Measurements from ENCODE around the gene CALCA. TPM values are rescaled to one million over a fixed set of nuclear protein-coding genes. Genes with fewer than 3 reads are reported as not detected.

The CALCA gene
- total and polyA plus RNA-seq, 2 of the 8 experiments (the other 6 are each of a cell fraction or from before 2014, with no cell fraction given), result 0.50 to 0.73 TPM

GRCh38 chr11:15006139-15006759 is 34.1 kb upstream of the CALCA start:
- Histone ChIP-seq H3K79me2 (ENCODE audit: control insufficient read depth in 1 of 2, insufficient read depth in 2 of 2, low read length in 2 of 2) (no peaks in the 10 kb centered on the region), H2BK20ac (ENCODE audit: low read length) (no peak overlapping the region), H2BK12ac (ENCODE audit: low read depth, low read length) (no peak overlapping the region), H2BK120ac (replicated peaks; ENCODE audit: low read depth, low read length) (no peak overlapping the region), H3K4ac (replicated peaks; ENCODE audit: insufficient read length, low read depth, low read length) (no peak overlapping the region), H3K23ac (ENCODE audit: insufficient read length) (no peak overlapping the region), H3K9me3 (ENCODE audit: insufficient read depth in 2 of 2, low read depth in 1 of 2, low read length in 1 of 2) (no peaks in the 10 kb centered on the region), H3K18ac (ENCODE audit: extremely low read depth, low read length) (no peak overlapping the region), H3K4me2 (ENCODE audit: insufficient read depth in 1 of 2, low read depth in 2 of 2, low read length in 2 of 2) (no peak overlapping the region), H3K36me3 (ENCODE audit: control insufficient read depth in 2 of 4, insufficient read depth in 4 of 4, low read length in 3 of 4) (no peaks in the 10 kb centered on the region), H2BK5ac (ENCODE audit: low read depth, low read length) (no peak overlapping the region), H3K79me1 (ENCODE audit: low read depth, low read length) (no peaks in the 10 kb centered on the region), H3K56ac (replicated peaks; ENCODE audit: insufficient read length, low read depth, low read length) (no peak overlapping the region), H3K27ac (ENCODE audit: low read depth, low read length) (no peak overlapping the region), H4K8ac (ENCODE audit: extremely low read depth, insufficient read depth, low read length) (no peak overlapping the region), H2AK5ac (ENCODE audit: low read depth, low read length) (no peak overlapping the region), H3K9ac (replicated peaks in 1 of 4; ENCODE audit: extremely low read depth in 1 of 4, low read depth in 3 of 4, low read length in 3 of 4) (no peak overlapping the region), H3K23me2 (ENCODE audit: low read depth, low read length) (no peaks in the 10 kb centered on the region), H3K27me3 (replicated peaks in 1 of 4; ENCODE audit: control insufficient read depth in 3 of 4, extremely low read depth in 1 of 4, insufficient read depth in 3 of 4, low read length in 3 of 4) (no peaks in the 10 kb centered on the region), H2BK15ac (ENCODE audit: low read length) (no peak overlapping the region), H2AFZ (ENCODE audit: low read length) (no peak overlapping the region), H4K20me1 (replicated peaks in 1 of 2; ENCODE audit: control insufficient read depth in 1 of 2, insufficient read depth in 2 of 2, low read length in 2 of 2) (no peaks in the 10 kb centered on the region), H4K5ac (ENCODE audit: insufficient read length, low read depth, low read length) (no peak overlapping the region), H3K4me1 (replicated peaks in 1 of 4; ENCODE audit: control insufficient read depth in 3 of 4, insufficient read depth in 4 of 4, low read length in 3 of 4) (no peaks in the 10 kb centered on the region), H3K4me3 (ENCODE audit: extremely low read depth in 1 of 4, insufficient read depth in 2 of 4, low read depth in 3 of 4, low read length in 4 of 4) (no peak overlapping the region), H4K91ac (replicated peaks; ENCODE audit: insufficient read length, low read length) (no peak overlapping the region), H3K14ac (ENCODE audit: insufficient read length) (no peak overlapping the region)
- ChIA-PET CTCF (ENCODE audit: partially characterized antibody) (interaction anchor here (0.7 to 6.0 kb wide), 44 partner anchors 9 to 473 kb away, joined by 3 to 75 read pairs (median 5); partner anchors contain the start of genes CALCA and CALCB), POLR2A (ENCODE audit: partially characterized antibody) (interaction anchor here (1.0 kb wide), 1 partner anchor 67 kb away, joined by 3 read pairs; the partner anchor contains the start of gene CALCB)
- FAIRE-seq (peak; percentile 13), DNase-seq (ENCODE audit: low read depth in 1 of 2, low spot score in 2 of 2) (no peak)
- WGBS, 2 experiments (ENCODE audit: extremely low coverage in 1 of 2, insufficient coverage in 1 of 2, insufficient read length in 1 of 2, insufficient replicate concordance in 2 of 2, low coverage in 1 of 2, low lambda C conversion rate in 2 of 2, missing lambda C conversion rate in 1 of 2), result 47% methylated on average over 5 of the region's 5 CpGs; no CpG with 5 or more reads in 1 of the 2 experiments
- TF ChIP-seq CTCF (IDR thresholded peaks at IDR 0.05; ENCODE audit: control extremely low read depth in 1 of 3, insufficient read depth in 1 of 3, low read depth in 1 of 3, low read length in 3 of 3) (peak in 2 of 3 experiments; percentile 65 to 69; a peak in 3 of 4 replicates), E2F6 (IDR thresholded peaks at IDR 0.05) (peak; percentile 71), POLR2AphosphoS5 (IDR thresholded peaks at IDR 0.05; ENCODE audit: low read depth, low read length) (no peak), NANOG (IDR thresholded peaks at IDR 0.05; ENCODE audit: insufficient read depth, low read depth, low read length, poor library complexity, severe bottlenecking) (no peak), RAD21 (IDR thresholded peaks at IDR 0.05 in 1 of 2, conservative IDR thresholded peaks at IDR 0.05 in 1 of 2; ENCODE audit: low read depth in 2 of 2, low read length in 2 of 2) (peak; percentile 73 to 78), EGR1 (IDR thresholded peaks at IDR 0.05; ENCODE audit: borderline replicate concordance, low read depth, low read length) (no peak), TCF12 (IDR thresholded peaks at IDR 0.05; ENCODE audit: low read depth, low read length) (no peak), SP4 (IDR thresholded peaks at IDR 0.05; ENCODE audit: low read length) (no peak), SRF (IDR thresholded peaks at IDR 0.05; ENCODE audit: low read depth, low read length) (no peak)
